ENCODE measurements around the gene ETV4. TPM values are rescaled to one million over a fixed set of nuclear protein-coding genes. Genes with fewer than 3 reads are reported as not detected.

Gene ETV4
- total and polyA plus RNA-seq, 2 of the 13 experiments (the other 11 are each of a cell fraction or from before 2014, with no cell fraction given), result 128 to 330 TPM

DNA sequence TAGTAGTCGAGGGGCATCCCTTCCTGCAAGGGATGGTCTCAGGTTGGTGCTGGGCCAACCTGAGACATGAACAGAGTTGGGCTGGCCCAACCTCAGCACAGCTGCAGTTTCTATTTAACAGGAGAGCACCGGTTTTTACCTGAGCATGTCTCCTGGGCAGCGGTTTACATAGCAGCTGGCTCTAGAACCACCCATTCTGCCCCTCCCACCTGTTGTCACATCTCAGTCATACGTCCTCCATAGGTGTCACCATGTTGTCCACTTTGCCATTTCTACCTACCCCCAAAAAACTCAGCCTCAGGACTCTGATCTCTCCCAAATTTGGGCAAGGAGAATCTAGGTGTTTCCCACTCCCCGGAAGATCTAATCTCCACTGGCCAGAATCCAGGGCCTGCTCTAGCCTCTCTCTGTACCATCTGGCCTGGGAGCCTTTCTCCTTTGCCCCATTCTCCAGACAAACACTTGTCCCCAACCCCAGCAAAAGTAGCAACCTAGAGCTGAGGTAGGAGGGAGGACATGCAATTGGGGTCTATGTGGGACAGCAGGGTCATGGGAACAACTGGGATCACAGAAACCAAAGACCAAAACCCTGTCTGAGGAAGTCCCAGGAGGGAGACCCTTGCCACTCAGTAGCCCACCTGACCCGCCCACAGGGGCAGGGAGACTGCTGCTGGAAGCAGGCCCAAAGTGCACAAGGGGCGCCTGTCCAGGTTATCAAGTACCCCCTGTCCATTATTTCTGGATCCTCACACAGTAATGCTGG is 19.1 kb downstream of the ETV4 start (continued):
- TF ChIP-seq, protein P1, sequence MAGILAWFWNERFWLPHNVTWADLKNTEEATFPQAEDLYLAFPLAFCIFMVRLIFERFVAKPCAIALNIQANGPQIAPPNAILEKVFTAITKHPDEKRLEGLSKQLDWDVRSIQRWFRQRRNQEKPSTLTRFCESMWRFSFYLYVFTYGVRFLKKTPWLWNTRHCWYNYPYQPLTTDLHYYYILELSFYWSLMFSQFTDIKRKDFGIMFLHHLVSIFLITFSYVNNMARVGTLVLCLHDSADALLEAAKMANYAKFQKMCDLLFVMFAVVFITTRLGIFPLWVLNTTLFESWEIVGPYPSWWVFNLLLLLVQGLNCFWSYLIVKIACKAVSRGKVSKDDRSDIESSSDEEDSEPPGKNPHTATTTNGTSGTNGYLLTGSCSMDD (CRISPR knock-in tag; IDR thresholded peaks at IDR 0.05), result no peak
- TF ChIP-seq RBFOX2 (IDR thresholded peaks at IDR 0.05; ENCODE audit: low read depth, low read length) (no peak; the same call in 1 of the 2 replicates), ZNF383 (CRISPR knock-in tag; IDR thresholded peaks at IDR 0.05; ENCODE audit: borderline replicate concordance) (no peak; the same call in 1 of the 2 replicates), SAFB2 (CRISPR knock-in tag; IDR thresholded peaks at IDR 0.05; ENCODE audit: borderline replicate concordance, low read depth) (0 out of 2 replicates have a peak, but pooled peaks have one; percentile 7), ZBTB7B (CRISPR knock-in tag; IDR thresholded peaks at IDR 0.05) (0 out of 2 replicates have a peak, but pooled peaks have one; percentile 28), ZNF572 (CRISPR knock-in tag; IDR thresholded peaks at IDR 0.05) (0 out of 2 replicates have a peak, but pooled peaks have one; percentile 46), ZNF232 (CRISPR knock-in tag; IDR thresholded peaks at IDR 0.05; ENCODE audit: borderline replicate concordance) (no peak), SRF (IDR thresholded peaks at IDR 0.05; ENCODE audit: low read depth, low read length) (peak; percentile 53; the same call in 1 of the 2 replicates), ZNF234 (CRISPR knock-in tag; conservative IDR thresholded peaks at IDR 0.05) (no peak), EHMT2 (IDR thresholded peaks at IDR 0.05; ENCODE audit: borderline replicate concordance, low read depth, low read length) (no peak), SAP130 (CRISPR knock-in tag; IDR thresholded peaks at IDR 0.05; ENCODE audit: low read depth) (0 out of 2 replicates have a peak, but pooled peaks have one; percentile 24), ZBTB21 (CRISPR knock-in tag; IDR thresholded peaks at IDR 0.05) (no peak)
- TF ChIP-seq, protein P2, sequence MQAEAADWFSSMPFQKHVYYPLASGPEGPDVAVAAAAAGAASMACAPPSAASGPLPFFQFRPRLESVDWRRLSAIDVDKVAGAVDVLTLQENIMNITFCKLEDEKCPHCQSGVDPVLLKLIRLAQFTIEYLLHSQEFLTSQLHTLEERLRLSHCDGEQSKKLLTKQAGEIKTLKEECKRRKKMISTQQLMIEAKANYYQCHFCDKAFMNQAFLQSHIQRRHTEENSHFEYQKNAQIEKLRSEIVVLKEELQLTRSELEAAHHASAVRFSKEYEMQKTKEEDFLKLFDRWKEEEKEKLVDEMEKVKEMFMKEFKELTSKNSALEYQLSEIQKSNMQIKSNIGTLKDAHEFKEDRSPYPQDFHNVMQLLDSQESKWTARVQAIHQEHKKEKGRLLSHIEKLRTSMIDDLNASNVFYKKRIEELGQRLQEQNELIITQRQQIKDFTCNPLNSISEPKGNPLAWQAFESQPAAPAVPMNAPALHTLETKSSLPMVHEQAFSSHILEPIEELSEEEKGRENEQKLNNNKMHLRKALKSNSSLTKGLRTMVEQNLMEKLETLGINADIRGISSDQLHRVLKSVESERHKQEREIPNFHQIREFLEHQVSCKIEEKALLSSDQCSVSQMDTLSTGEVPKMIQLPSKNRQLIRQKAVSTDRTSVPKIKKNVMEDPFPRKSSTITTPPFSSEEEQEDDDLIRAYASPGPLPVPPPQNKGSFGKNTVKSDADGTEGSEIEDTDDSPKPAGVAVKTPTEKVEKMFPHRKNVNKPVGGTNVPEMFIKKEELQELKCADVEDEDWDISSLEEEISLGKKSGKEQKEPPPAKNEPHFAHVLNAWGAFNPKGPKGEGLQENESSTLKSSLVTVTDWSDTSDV (CRISPR knock-in tag; IDR thresholded peaks at IDR 0.05), result 0 out of 2 replicates have a peak, but pooled peaks have one; percentile 36
- TF ChIP-seq, protein P3, sequence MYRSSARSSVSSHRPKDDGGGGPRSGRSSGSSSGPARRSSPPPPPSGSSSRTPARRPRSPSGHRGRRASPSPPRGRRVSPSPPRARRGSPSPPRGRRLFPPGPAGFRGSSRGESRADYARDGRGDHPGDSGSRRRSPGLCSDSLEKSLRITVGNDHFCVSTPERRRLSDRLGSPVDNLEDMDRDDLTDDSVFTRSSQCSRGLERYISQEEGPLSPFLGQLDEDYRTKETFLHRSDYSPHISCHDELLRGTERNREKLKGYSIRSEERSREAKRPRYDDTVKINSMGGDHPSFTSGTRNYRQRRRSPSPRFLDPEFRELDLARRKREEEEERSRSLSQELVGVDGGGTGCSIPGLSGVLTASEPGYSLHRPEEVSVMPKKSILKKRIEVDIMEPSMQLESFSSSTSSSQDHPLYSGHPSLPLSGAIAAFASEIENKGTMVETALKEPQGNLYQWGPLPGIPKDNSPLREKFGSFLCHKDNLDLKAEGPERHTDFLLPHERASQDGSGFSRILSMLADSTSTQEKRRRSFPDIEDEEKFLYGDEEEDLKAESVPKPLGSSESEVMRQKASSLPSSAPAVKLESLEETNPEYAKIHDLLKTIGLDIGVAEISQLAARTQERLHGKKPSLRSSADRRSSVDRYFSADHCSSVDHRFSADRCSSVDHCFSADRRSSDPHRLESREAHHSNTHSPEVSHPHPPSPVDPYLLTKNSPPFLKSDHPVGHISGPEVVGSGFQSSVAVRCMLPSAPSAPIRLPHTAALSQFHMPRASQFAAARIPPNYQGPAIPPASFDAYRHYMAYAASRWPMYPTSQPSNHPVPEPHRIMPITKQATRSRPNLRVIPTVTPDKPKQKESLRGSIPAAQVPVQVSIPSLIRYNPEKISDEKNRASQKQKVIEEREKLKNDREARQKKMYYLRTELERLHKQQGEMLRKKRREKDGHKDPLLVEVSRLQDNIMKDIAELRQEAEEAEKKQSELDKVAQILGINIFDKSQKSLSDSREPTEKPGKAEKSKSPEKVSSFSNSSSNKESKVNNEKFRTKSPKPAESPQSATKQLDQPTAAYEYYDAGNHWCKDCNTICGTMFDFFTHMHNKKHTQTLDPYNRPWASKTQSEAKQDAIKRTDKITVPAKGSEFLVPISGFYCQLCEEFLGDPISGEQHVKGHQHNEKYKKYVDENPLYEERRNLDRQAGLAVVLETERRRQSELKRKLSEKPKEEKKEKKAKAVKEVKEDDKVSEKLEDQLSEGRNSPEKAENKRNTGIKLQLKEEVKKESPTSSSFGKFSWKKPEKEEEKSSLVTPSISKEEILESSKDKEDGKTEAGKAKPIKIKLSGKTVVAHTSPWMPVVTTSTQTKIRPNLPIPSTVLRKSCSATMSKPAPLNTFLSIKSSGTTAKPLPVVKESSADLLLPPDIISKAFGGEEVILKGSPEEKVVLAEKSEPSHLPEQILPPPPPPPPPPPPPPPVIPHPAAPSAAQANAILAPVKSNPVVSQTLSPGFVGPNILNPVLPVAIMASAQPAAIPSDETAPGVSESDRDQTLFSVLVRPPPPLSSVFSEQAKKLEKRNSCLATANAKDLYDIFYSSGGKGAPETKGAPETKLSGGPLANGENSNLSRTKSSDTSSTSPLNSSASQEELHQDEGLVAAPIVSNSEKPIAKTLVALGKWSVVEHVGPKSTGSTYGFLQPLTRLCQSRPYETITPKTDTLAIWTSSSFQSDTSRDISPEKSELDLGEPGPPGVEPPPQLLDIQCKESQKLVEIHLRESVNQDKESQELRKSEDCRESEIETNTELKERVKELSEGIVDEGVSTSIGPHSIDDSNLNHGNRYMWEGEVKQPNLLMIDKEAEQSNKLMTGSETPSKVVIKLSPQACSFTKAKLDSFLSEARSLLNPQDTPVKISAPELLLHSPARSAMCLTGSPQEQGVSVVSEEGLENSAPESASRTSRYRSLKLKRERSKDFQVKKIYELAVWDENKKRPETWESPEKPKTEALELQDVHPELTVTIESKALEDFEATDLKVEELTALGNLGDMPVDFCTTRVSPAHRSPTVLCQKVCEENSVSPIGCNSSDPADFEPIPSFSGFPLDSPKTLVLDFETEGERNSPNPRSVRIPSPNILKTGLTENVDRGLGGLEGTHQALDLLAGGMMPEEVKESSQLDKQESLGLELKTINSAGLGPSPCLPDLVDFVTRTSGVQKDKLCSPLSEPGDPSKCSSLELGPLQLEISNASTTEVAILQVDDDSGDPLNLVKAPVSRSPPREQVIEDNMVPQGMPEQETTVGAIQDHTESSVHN (CRISPR knock-in tag; IDR thresholded peaks at IDR 0.05), result no peak
- TF ChIP-seq, protein P4, sequence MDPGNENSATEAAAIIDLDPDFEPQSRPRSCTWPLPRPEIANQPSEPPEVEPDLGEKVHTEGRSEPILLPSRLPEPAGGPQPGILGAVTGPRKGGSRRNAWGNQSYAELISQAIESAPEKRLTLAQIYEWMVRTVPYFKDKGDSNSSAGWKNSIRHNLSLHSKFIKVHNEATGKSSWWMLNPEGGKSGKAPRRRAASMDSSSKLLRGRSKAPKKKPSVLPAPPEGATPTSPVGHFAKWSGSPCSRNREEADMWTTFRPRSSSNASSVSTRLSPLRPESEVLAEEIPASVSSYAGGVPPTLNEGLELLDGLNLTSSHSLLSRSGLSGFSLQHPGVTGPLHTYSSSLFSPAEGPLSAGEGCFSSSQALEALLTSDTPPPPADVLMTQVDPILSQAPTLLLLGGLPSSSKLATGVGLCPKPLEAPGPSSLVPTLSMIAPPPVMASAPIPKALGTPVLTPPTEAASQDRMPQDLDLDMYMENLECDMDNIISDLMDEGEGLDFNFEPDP (CRISPR knock-in tag; conservative IDR thresholded peaks at IDR 0.05), result 0 out of 2 replicates have a peak, but pooled peaks have one; percentile 66
